IMR-90 (cell line): ENCODE measurements around the gene TMEM62. TPM values are rescaled to one million over a fixed set of nuclear protein-coding genes. Genes with fewer than 3 reads are reported as not detected.

Experiments used
- ATAC-seq: fragments of 200-7000 bp; cut with Tn5 transposase; 2 replicates; pipeline ENCODE4 v1.9.1; 2020; ENCODE audit warnings: low read depth, mild to moderate bottlenecking, moderate library complexity
- BruUV-seq: library from RNA; stranded (reverse); fragments of 400-500 nt; replicated peaks from 2 replicates; lab custom pipeline; 2021; lab: Mats Ljungman, UMichigan
- CTCF ChIA-PET: fragments of 300-600 bp; formaldehyde crosslinking; extraction: SDS; loops from one replicate; lab custom pipeline; 2021; ENCODE audit warnings: antibody characterized with exemption; lab: Yijun Ruan, JAX
- POLR2A ChIA-PET: fragments of 300-600 bp; sonication (Branson Sonifier 250); formaldehyde crosslinking; loops from one replicate; lab custom pipeline; 2022; ENCODE audit warnings: antibody characterized with exemption; ENCODE audit not compliant: unreplicated experiment; lab: Charles Lee
- DNase-seq: peaks from one replicate; pipeline ENCODE4 v3.0.0; 2013
- H2AFZ ChIP-seq: replicated peaks from 2 replicates; pipeline ENCODE3; 2013; ENCODE audit warnings: low read length, mild to moderate bottlenecking; ENCODE audit not compliant: poor library complexity
- H2AK5ac ChIP-seq: 2 replicates; pipeline ENCODE4 v1.6.1; 2013; ENCODE audit warnings: low read depth, low read length, inconsistent platforms
- H2AK9ac ChIP-seq: replicated peaks from 2 replicates; pipeline ENCODE3; 2013; ENCODE audit warnings: mild to moderate bottlenecking, low read depth, low read length, moderate library complexity; ENCODE audit not compliant: poor library complexity
- H2BK120ac ChIP-seq: 2 replicates; pipeline ENCODE4 v1.6.1; 2013; ENCODE audit warnings: low read depth, low read length, inconsistent platforms
- H2BK15ac ChIP-seq: 3 replicates; pipeline ENCODE4 v1.6.1; 2013; ENCODE audit warnings: low read depth, low read length, inconsistent platforms
- H2BK20ac ChIP-seq: 2 replicates; pipeline ENCODE4 v1.6.1; 2013; ENCODE audit warnings: low read depth, mild to moderate bottlenecking, inconsistent platforms, low read length, moderate library complexity
- H2BK5ac ChIP-seq: 2 replicates; pipeline ENCODE4 v1.6.1; 2013; ENCODE audit warnings: mild to moderate bottlenecking, low read depth, low read length, inconsistent platforms; ENCODE audit not compliant: poor library complexity, severe bottlenecking
- H3K14ac ChIP-seq: replicated peaks from 2 replicates; pipeline ENCODE4 v1.6.1; 2013; ENCODE audit warnings: low read depth, low read length, inconsistent platforms
- H3K18ac ChIP-seq: 2 replicates; pipeline ENCODE4 v1.6.1; 2013; ENCODE audit warnings: low read depth, low read length, control low read depth
- H3K23ac ChIP-seq: 2 replicates; pipeline ENCODE4 v1.6.1; 2013; ENCODE audit warnings: low read depth, low read length, inconsistent platforms
- H3K27ac ChIP-seq: 2 replicates; pipeline ENCODE4 v1.5.1; 2013; ENCODE audit warnings: mild to moderate bottlenecking, control low read depth, low read length; ENCODE audit not compliant: insufficient read depth
- H3K27me3 ChIP-seq: 2 replicates; pipeline ENCODE4 v1.6.1; 2013; ENCODE audit warnings: low read length; ENCODE audit not compliant: control insufficient read depth, insufficient read depth
- H3K36me3 ChIP-seq: 2 replicates; pipeline ENCODE4 v1.6.1; 2013; ENCODE audit warnings: low read length, mixed read lengths; ENCODE audit not compliant: control insufficient read depth, insufficient read depth
- H3K4ac ChIP-seq: 2 replicates; pipeline ENCODE4 v1.6.1; 2013; ENCODE audit warnings: low read depth, low read length, inconsistent platforms
- H3K4me1 ChIP-seq: 2 replicates; pipeline ENCODE4 v1.6.1; 2013; ENCODE audit warnings: low read length, mixed read lengths; ENCODE audit not compliant: control insufficient read depth, insufficient read depth
- H3K4me2 ChIP-seq: 2 replicates; pipeline ENCODE4 v1.6.1; 2013; ENCODE audit warnings: low read depth, mild to moderate bottlenecking, control low read depth, low read length, moderate library complexity
- H3K4me3 ChIP-seq: 2 replicates; pipeline ENCODE4 v1.5.1; 2013; ENCODE audit warnings: low read depth, mild to moderate bottlenecking, control low read depth, low read length, moderate library complexity; ENCODE audit not compliant: insufficient read depth
- H3K56ac ChIP-seq: 2 replicates; pipeline ENCODE4 v1.6.1; 2013; ENCODE audit warnings: low read length, inconsistent platforms; ENCODE audit not compliant: insufficient read depth; ENCODE audit errors: extremely low read depth
- H3K79me1 ChIP-seq, 2 experiments: 2 replicates each; pipeline ENCODE4 v1.6.1; 2013; ENCODE audit warnings: low read length in 2 of 2, inconsistent platforms in 1 of 2, low read depth in 1 of 2
- H3K9ac ChIP-seq: 2 replicates; pipeline ENCODE4 v1.6.1; 2013; ENCODE audit warnings: low read depth, low read length, control low read depth
- H3K9me1 ChIP-seq: 2 replicates; pipeline ENCODE4 v1.6.1; 2013; ENCODE audit warnings: low read length, inconsistent platforms; ENCODE audit not compliant: insufficient read depth
- H3K9me3 ChIP-seq: 2 replicates; pipeline ENCODE4 v1.6.1; 2013; ENCODE audit warnings: low read length; ENCODE audit not compliant: control insufficient read depth, insufficient read depth
- H4K20me1 ChIP-seq: 2 replicates; pipeline ENCODE4 v1.6.1; 2013; ENCODE audit warnings: low read length, inconsistent platforms; ENCODE audit not compliant: insufficient read depth
- H4K5ac ChIP-seq: 2 replicates; pipeline ENCODE4 v1.6.1; 2013; ENCODE audit warnings: mild to moderate bottlenecking, low read depth, low read length, control low read depth
- H4K8ac ChIP-seq, 2 experiments: 2 replicates each; pipeline ENCODE4 v1.6.1; 2013; ENCODE audit warnings: low read depth in 2 of 2, low read length in 2 of 2, control low read depth in 1 of 2, inconsistent platforms in 1 of 2
- H4K91ac ChIP-seq: 2 replicates; pipeline ENCODE4 v1.6.1; 2013; ENCODE audit warnings: low read depth, low read length, inconsistent platforms; ENCODE audit not compliant: insufficient read depth
- MAFK ChIP-seq: IDR thresholded peaks from 2 replicates; pipeline ENCODE4 v1.6.1; 2012; ENCODE audit warnings: low read depth, low read length, improper control_type of control experiment
- MAZ ChIP-seq: IDR thresholded peaks from 2 replicates; pipeline ENCODE4 v1.6.1; 2012; ENCODE audit warnings: low read depth, mild to moderate bottlenecking, low read length, improper control_type of control experiment, moderate library complexity, borderline replicate concordance
- RAD21 ChIP-seq: IDR thresholded peaks from 2 replicates; pipeline ENCODE4 v1.6.1; 2012; ENCODE audit warnings: low read length, improper control_type of control experiment
- RFX5 ChIP-seq: IDR thresholded peaks from 2 replicates; pipeline ENCODE4 v1.8.0; 2012; ENCODE audit warnings: low read depth, mild to moderate bottlenecking, low read length, moderate library complexity
- SMC3 ChIP-seq: fragments of 150-350 bp; IDR thresholded peaks from 2 replicates; pipeline ENCODE4 v1.6.1; 2016; ENCODE audit warnings: low read depth, mild to moderate bottlenecking, antibody characterized with exemption, low read length, moderate library complexity
- USF2 ChIP-seq: fragments of 150-350 bp; IDR thresholded peaks from 2 replicates; pipeline ENCODE4 v1.6.1; 2017; ENCODE audit warnings: mild to moderate bottlenecking, antibody characterized with exemption, low read length, low read depth
- WGBS, 2 experiments: methylation state at CpG; one replicate each; pipeline versions ENCODE4 v1.1.5 to v1.1.7; 2013; ENCODE audit warnings: missing lambda C conversion rate in 2 of 2; ENCODE audit not compliant: insufficient read length in 1 of 2; ENCODE audit errors: extremely low coverage in 2 of 2; 5-methylcytosine and 5-hydroxymethylcytosine counted together
- dilution Hi-C: fragments of 300-500 bp; cut with HindIII; formaldehyde crosslinking; loops from one replicate; pipeline ENCODE4 v1.14.3; 2018; ENCODE audit warnings: low sequenced_read_pairs; ENCODE audit not compliant: unreplicated experiment
- in situ Hi-C: fragments of 300-500 bp; cut with MboI; formaldehyde crosslinking; loops from 3 replicates; pipeline ENCODE4 v1.14.3; 2019; ENCODE audit warnings: low sequenced_read_pairs, inconsistent platforms, mixed read lengths
- intact Hi-C: fragments of 100-400 bp; cut with micrococcal nuclease; formaldehyde crosslinking; loops from 2 replicates; pipeline ENCODE4 v1.10.0; 2022
- polyA plus RNA-seq, 3 experiments: library from polyadenylated mRNA; depleted of rRNA; stranded (reverse); fragments of >200 nt; gene quantifications; 2 replicates each; pipeline ENCODE4 v1.2.3, GENCODE V29; 2012; ENCODE audit warnings: low replicate concordance in 1 of 3
- total RNA-seq: library from RNA; depleted of rRNA; stranded (reverse); fragments of >200 nt; gene quantifications from 2 replicates; pipeline ENCODE4 v1.2.3, GENCODE V29; 2012

TMEM62 gene
- total and polyA plus RNA-seq, 2 of the 4 experiments (the other 2 are of a cell fraction), result 3.7 to 5.6 TPM

DNA sequence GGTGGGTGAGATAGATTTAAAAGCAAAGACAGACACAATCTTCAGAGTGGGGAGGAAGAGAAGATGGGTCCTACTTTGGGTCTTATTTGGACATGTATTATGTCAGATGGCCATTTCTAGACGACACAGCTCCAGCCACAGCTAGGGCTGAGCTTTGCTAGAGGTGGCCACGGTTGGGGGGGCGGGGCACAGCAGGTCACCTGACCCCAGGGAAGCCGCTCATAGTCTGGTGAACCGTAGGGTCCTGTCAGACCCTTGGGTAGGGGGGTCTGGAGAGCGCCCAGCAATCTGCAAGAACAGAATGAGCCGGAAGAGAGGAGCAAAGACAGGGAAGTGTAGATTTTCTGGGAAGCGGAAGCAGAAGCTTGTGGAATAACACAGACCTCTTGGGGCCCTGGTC, 80.8 kb downstream of the TMEM62 start:
- in situ Hi-C loops (no loop called here), intact Hi-C loops (no loop called here), dilution Hi-C loops (no loop called here)
- no peak overlapping the region for H3K4me3 ChIP-seq
- no peak overlapping the region for H2BK120ac ChIP-seq
- DNase-seq (no peak), ATAC-seq (no peak)
- ChIA-PET CTCF (interaction anchor here (0.7 to 0.9 kb wide), 2 partner anchors 10 to 11 kb away, joined by 3 read pairs; no protein-coding TSS in a partner anchor), POLR2A (no interaction called here)
- no peak overlapping the region for H2BK15ac ChIP-seq
- H4K91ac ChIP-seq, result no peak overlapping the region
- no peaks in the 10 kb centered on the region for H3K9me1 ChIP-seq
- H2BK5ac ChIP-seq, result no peak overlapping the region
- H3K9ac ChIP-seq, result no peak overlapping the region
- H3K36me3 ChIP-seq, result no peaks in the 10 kb centered on the region
- H4K5ac ChIP-seq, result no peak overlapping the region
- H4K20me1 ChIP-seq, result no peaks in the 10 kb centered on the region
- no peaks in the 10 kb centered on the region for H3K79me1 ChIP-seq
- BruUV-seq, result no TSS peak
- H3K23ac ChIP-seq, result no peak overlapping the region
- no peak overlapping the region for H2AFZ ChIP-seq
- TF ChIP-seq MAFK, result no peak
- no peak for TF ChIP-seq RAD21
- TF ChIP-seq MAZ, result no peak
- TF ChIP-seq USF2, result no peak
- TF ChIP-seq SMC3, result no peak
- no peak for TF ChIP-seq RFX5
- no peak overlapping the region for H2BK20ac ChIP-seq
- no peak overlapping the region for H2AK5ac ChIP-seq
- H3K14ac ChIP-seq, result no peak overlapping the region
- no peak overlapping the region for H3K4me2 ChIP-seq
- no peak overlapping the region for H3K18ac ChIP-seq
- no peak overlapping the region for H3K27ac ChIP-seq
- H2AK9ac ChIP-seq, result no peak overlapping the region
- H3K4ac ChIP-seq, result no peak overlapping the region
- no peaks in the 10 kb centered on the region for H3K4me1 ChIP-seq
- no peak overlapping the region for H4K8ac ChIP-seq
- H3K27me3 ChIP-seq, result peaks cover 55% of the 10 kb centered on the region
- no peaks in the 10 kb centered on the region for H3K9me3 ChIP-seq
- WGBS, 2 experiments, result 55% methylated on average over 4 of the region's 8 CpGs; no CpG with 5 or more reads in 1 of the 2 experiments
- no peak overlapping the region for H3K56ac ChIP-seq
